GM19240 (cell line): Measurements from ENCODE around the gene MORN5.

Experiments used
- DNase-seq: peaks from one replicate; pipeline ENCODE4 v3.0.0; 2011; ENCODE audit warnings: low spot score; ENCODE audit not compliant: insufficient read length

The MORN5 gene

DNA sequence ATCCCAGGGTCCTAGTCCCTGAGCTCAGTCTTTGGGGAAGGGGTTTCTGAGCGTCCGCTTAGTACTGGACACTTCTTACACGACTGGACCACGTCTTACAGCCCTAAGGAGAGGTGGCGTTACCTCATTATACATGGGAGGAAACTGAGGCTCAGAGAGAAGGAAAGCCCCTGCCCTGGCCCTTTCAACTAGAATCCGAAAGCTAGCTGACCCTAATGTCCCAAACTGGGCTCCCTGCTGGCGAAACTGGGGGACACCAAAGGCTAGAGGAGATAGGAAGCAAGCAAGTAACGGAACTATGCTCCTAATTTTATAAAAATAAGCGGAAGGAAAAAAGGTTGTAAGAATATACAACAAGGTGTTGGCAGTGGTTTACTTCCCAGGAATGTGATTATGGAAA, 54.8 kb downstream of the MORN5 start:
- no peak for DNase-seq

- no peak for DNase-seq
These were observed 56.0 kb downstream of the MORN5 start for GRCh38 chr9:122215663-122216062.

- DNase-seq = no peak
These were observed 56.6 kb downstream of the MORN5 start for GRCh38 chr9:122216138-122216797.

DNA sequence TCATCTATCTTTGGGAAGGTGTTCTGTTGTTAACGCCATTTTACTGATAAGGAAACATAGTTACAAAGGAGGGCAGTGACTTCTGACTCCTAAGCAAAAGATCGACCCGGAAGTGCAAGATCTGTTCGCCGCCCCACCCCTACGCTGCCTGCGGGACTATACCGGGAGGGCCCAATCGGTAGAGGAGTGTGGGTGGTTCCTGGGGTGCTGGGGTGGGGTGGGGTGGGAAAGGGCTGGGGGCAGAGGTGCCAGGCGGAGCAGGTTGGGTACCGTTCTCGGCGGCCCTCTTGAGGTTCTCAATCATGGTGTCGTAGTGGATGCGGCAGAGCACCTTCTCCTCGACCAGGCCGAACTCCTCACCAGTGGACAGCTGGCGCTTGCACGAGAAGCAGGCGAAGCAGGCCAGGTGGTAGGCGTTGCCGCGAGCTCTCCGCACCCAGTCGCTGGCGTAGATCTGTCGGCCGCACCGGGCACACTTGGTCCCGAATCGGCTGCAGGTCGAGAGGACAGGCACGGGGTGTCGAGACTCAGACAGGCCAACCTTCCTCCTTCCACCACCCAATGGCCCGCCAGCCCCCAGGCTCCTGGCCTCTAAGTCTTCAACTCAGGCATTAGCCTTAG, 57.2 kb downstream of the MORN5 start:
- no peak for DNase-seq

DNA sequence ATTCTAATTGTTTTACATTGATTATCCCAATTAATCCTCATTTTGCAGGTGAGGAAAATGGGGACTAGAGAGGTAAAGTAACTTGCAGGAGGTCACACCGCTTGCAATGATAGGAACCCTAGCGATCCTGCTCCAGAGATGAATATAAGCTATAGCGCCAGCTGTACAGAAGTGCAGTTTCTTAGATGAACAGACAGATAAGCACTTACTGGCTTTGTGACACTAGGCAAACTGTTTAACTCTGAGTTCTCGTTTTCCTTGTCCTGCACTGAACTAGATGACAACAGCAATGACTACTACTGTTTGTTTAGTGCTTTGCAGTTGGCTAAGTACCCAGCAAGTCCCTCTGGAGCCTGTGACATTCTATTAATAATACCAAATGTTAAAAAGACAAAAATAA, 57.9 kb downstream of the MORN5 start:
- DNase-seq = no peak

DNA sequence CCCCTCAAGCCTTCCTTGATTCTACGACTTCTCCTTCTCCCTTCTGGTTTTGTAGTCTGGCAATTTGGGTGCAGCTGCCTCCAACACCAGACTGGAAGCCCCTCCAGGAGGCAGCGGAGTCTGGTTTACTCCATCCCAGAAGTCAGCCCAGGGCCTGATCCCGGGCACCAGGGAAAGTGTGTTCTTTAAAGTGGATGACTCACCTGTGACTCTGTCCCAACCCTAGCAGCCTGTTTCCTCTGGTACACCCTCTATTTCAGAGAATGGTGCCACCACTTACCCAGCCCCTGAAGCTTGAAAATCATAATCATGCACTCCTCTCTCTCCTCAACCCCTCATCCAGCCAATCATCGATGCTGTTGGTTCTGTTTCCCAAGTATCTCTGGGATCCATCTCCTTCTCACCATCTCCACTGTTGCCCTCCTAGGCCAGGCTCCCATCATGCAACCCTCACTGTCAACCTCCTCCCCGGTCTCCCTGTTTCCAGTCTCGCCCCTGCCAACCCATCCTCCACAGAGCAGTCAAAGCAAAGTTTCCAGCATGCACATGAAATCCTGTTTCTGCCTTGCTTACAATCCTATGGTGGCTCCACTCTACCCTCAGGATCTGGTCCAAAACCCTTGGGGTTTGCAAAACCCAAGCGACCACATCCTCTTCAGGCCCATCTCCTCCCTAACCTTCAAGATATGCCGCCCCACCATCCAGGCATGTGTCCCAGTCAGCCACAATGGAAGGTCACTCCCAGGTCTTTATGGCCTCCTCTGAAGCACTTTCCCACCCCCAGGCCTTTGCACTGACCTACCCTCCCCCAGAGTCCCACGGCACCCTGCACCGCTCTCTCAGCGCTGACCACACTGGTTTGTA, 58.6 kb downstream of the MORN5 start:
- no peak for DNase-seq

GRCh38 chr9:122218935-122219855, 59.5 kb downstream of the MORN5 start:
- no peak for DNase-seq

- DNase-seq = no peak
These were observed 60.4 kb downstream of the MORN5 start for GRCh38 chr9:122219856-122220672.

DNA sequence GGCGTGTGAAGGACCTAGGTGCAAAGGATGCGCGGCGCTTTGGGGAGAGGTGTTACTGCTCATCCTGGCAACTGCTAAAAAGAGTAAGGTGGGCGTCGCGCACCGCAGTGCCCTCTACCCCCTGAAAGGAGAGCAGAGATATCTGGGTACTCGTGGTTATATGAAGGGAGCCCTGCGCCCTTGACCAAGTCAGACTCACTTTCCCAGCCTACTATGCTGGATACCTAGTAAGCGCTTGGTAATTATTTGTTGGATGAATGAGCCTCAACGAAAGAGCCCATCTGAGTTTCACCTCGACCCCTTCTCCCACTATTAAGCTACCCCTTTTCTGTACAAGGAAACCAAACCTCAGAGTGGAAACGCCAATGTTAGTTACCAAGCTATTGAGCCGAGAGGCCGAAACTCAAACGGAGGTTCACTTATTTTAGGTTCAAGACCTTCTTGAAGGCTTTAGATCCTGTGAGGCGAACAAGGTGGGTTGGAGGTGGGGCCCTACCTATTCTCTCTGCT, 61.0 kb downstream of the MORN5 start:
- no peak for DNase-seq

- DNase-seq = no peak
These were observed 61.6 kb downstream of the MORN5 start for GRCh38 chr9:122221183-122221811.

DNA sequence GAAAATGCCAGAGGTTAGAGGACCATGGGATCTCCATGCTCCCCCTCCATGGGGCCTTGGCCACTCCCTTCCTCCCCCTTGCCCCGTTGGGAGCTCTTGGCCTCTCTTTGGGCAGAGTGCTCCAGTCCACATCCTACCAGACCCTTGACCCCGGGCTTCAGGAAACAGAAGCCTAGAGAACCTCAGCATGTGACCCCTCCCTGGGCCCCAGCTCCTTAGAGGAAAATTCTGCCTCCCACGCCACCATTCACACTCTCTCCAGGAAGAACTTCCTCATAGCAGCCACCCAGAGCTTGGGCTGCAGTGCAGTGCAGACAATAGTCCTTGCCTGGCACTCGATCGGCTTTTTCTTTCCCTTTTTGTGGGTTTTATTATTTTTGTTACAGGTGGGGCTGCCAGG, 63.1 kb downstream of the MORN5 start:
- no peak for DNase-seq

- DNase-seq = no peak
These were observed 63.7 kb downstream of the MORN5 start for GRCh38 chr9:122223435-122223834.

GRCh38 chr9:122225312-122226141, 65.8 kb downstream of the MORN5 start:
- no peak for DNase-seq

DNA sequence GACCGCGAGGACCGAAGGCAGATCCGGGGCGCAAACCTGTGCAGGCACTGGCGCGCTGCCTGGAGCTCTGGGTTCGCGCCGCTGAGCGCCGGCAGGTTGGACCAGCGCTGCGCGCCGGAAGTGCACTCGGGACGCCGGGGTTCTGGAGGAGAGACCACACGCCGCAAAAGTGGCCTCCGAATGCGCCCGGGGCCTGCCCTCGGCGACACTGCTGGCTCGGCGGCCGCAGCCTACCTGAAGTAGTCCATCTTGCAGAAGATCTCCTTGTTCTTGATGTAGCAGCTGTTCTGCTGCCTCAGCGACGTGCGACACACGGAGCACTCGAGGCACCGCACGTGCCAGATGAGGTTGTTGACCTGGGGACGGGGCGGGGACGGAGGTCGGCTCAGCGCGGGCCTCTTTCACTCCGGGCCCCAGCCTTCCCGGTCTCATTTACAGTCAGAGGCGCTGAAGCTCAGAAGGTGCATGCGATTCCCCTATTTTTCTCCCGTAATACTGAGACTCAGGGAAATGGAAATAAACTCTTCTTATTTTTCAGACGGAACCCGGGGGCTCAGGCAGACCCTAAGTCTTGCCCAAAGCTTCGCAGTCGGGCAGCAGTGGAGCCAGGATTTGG, 66.5 kb downstream of the MORN5 start:
- no peak for DNase-seq

DNA sequence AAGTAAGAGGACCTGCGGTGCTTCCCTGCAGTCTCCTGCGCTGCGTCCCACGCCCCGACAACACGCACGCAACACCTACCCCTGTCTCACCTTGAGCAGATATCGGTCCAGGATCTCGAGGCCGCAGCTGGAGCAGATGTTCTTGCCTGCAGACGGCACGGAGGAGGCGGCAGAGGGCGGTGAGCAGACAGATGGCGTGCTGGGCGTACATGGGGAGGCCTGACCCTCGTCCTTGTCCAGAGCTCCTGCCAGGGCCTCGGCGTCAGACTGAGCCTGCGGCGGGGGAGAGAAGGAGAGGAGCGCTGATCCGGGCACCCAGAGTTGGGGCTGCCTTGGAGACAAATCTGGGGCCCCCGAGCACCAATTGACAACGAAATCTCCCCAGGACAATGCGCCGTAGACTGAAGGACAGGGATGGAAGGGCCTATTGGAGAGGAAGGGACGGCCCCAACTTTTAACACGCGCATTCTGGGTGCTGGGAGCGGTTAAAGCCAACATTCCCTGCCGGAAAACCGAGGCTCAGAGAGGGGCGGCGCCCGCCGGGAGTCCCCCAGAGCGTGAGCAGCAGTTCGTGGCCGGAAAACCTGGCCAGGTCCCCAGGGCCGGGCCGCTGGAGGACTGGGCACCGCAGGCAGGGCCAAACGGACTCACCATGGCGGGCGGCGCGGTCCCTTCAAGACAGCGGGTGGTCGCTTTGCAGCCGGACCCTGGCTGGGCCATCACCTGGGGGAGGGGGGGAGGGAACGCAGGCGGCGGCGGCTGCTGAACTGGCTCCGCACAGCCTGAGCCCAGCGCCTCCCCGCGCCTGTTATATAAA, 67.3 kb downstream of the MORN5 start:
- no peak for DNase-seq

DNA sequence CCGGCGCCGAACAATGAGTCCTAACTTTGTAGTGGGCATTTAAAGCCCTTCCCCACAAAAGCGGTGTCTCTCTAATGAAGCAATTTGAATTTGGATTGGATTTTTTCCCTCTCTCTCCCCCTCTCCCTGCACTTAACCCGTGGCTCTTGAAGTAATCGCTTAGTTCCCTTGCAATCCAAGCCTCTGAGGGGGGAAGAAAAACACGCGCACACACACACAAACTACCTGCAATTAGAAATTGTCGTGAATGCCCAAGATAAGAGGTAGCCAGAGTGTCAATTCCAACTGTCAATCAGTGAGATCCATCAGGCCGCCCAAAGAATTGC, 67.8 kb downstream of the MORN5 start:
- DNase-seq = no peak

DNA sequence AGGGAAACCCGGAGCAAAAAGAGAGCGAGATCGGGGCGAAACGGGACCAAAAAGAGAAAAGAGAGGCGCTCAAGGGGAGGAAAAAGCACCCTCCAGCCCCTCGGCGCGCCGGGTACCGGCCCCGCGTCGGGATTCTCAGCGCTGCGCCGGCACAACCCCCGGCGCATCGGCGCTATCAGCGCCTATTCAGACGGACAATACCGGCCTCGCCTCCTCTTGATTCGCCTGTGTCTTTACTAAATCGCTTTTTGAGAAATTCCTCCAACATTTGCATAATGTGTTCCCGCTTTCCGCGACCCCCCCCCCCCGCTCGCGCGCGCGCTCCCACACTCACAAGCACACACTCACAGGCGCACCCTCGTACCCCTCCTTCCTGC, 68.5 kb downstream of the MORN5 start:
- DNase-seq = no peak
